GM10266 (cell line): Measurements from ENCODE around the gene SELE.

Source experiments
- DNase-seq: peaks from one replicate; pipeline ENCODE4 v3.0.0; 2012; ENCODE audit errors: extremely low spot score
- TF ChIP-seq, protein P1 (sequence below): IDR thresholded peaks from 2 replicates; pipeline ENCODE4 v1.5.1; 2012; ENCODE audit warnings: mild to moderate bottlenecking, low read depth; ENCODE audit not compliant: control insufficient read depth, insufficient read depth; ENCODE audit errors: missing control alignments

The SELE gene

GRCh38 chr1:169733924-169734323 lies at the start of gene SELE:
TSS of gene SELE (minus strand) at chr1:169734079. CDS start at chr1:169733612, 467 bp downstream.
- DNase-seq: no peak
- TF ChIP-seq, protein P1, sequence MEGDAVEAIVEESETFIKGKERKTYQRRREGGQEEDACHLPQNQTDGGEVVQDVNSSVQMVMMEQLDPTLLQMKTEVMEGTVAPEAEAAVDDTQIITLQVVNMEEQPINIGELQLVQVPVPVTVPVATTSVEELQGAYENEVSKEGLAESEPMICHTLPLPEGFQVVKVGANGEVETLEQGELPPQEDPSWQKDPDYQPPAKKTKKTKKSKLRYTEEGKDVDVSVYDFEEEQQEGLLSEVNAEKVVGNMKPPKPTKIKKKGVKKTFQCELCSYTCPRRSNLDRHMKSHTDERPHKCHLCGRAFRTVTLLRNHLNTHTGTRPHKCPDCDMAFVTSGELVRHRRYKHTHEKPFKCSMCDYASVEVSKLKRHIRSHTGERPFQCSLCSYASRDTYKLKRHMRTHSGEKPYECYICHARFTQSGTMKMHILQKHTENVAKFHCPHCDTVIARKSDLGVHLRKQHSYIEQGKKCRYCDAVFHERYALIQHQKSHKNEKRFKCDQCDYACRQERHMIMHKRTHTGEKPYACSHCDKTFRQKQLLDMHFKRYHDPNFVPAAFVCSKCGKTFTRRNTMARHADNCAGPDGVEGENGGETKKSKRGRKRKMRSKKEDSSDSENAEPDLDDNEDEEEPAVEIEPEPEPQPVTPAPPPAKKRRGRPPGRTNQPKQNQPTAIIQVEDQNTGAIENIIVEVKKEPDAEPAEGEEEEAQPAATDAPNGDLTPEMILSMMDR: no peak

- no peak for DNase-seq
These were observed 48.7 kb upstream of the SELE start for GRCh38 chr1:169782596-169782995.

GRCh38 chr1:169779970-169780369 lies 46.1 kb upstream of the SELE start:
- DNase-seq: no peak
- TF ChIP-seq, protein P1: no peak

More at GRCh38 chr1:169782596-169782995, 48.7 kb upstream of the SELE start:
- TF ChIP-seq, protein P1: no peak

DNA sequence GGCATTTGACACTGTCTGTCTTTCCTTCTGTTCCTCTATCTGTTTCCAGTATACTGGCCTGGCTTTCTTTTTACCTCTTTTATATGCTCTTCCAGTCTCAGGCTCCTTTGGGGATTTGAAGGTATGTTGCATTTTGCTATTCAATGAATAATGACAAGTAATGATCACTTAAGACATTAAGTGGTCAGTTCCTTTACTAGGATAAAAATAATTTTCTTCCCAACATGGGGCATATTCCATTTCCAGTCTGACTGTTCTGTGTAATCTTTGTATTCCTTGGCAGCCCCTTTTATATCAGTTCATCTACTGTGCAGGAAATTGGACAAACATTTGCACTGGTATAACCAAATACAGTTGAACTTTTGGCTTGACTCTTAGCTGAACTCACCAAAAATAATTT lies 45.3 kb upstream of the SELE start:
- TF ChIP-seq, protein P1: no peak
- no peak for DNase-seq

GRCh38 chr1:169776440-169776839 lies 42.6 kb upstream of the SELE start:
- no peak for DNase-seq
- TF ChIP-seq, protein P1: no peak

DNA sequence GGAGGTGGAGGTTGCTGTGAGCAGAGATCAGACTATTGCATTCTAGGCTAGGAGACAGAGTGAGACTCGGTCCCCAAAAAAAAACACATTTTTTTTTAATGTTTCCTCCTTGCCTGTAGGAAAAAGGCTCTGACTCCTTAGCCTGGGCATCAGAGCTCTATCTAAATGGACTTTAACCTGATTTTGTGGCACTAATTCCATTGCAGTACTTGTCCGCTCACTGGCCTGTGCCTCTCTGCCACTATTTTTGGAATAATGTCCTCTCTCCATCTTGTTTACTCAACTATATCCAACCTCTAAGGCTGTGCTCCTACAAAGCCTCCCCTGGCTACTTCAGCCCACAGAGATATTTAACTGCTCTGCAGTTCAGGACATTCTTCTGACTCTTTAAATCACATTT lies 34.3 kb upstream of the SELE start:
- no peak for DNase-seq
- TF ChIP-seq, protein P1: no peak

DNA sequence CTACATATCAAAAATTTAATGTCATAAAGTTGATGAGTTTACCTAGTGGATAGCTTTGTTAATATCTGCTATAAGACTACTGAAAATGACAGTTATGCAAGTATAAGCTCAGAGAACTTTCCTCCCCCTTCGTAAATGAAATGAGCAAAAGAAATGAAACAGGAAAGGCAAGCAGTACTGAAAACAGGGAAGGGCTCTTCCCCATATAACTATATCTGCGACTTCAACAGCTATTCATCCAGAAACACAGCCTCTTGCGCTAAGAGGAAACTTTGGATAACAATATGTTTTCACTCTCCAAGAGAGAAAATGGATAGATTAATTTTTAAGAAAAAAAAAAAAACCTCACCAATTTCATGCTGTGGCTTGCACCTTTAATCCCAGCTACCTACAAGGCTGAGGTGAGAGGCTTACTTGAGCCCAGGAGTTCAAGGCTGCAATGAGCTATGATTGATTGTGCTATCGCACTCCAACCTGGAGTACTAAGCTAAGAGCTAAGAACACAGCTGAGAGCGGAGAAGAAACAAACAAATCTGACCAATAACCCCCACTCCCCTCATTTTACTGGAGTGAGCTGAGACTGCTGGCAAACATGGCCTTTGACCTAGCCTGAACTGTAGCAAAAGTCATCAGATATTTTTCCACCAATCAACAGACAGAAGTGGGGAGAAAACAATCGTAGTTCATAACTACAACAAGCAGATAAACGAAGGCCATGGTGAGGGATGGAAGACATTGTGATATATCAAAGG lies 31.9 kb upstream of the SELE start:
- no peak for DNase-seq
- TF ChIP-seq, protein P1: no peak
